Mesendoderm (in vitro differentiated cells): ENCODE data around the gene USP32.

Source experiments
- DNase-seq: peaks from one replicate; pipeline ENCODE4 v3.0.0; 2013
- H2AK5ac ChIP-seq: 2 replicates; pipeline ENCODE4 v1.6.1; 2013; ENCODE audit warnings: low read length, inconsistent platforms
- H2BK120ac ChIP-seq: 2 replicates; pipeline ENCODE4 v1.6.1; 2013; ENCODE audit warnings: low read depth, mild to moderate bottlenecking, low read length, moderate library complexity, mixed read lengths
- H2BK15ac ChIP-seq: replicated peaks from 2 replicates; pipeline ENCODE4 v1.6.1; 2013; ENCODE audit warnings: low read depth, mild to moderate bottlenecking, moderate library complexity
- H2BK5ac ChIP-seq: 2 replicates; pipeline ENCODE4 v1.6.1; 2013; ENCODE audit warnings: low read length, inconsistent platforms
- H3K18ac ChIP-seq: 2 replicates; pipeline ENCODE4 v1.6.1; 2013; ENCODE audit warnings: mild to moderate bottlenecking, low read length, mixed read lengths
- H3K23ac ChIP-seq: one replicate; pipeline ENCODE4 v1.6.1; 2013; ENCODE audit warnings: low read length
- H3K27ac ChIP-seq: 2 replicates; pipeline ENCODE4 v1.5.1; 2013; ENCODE audit warnings: low read depth, mild to moderate bottlenecking, inconsistent platforms, low read length, moderate library complexity
- H3K27me3 ChIP-seq: 2 replicates; pipeline ENCODE4 v1.6.1; 2013; ENCODE audit warnings: low read length, control low read depth, mild to moderate bottlenecking, inconsistent platforms; ENCODE audit not compliant: insufficient read depth, poor library complexity
- H3K36me3 ChIP-seq: 2 replicates; pipeline ENCODE4 v1.6.1; 2013; ENCODE audit warnings: low read length, inconsistent platforms; ENCODE audit not compliant: control insufficient read depth, insufficient read depth
- H3K4ac ChIP-seq: one replicate; pipeline ENCODE4 v1.6.1; 2013; ENCODE audit warnings: low read depth, mild to moderate bottlenecking, low read length, moderate library complexity
- H3K4me1 ChIP-seq: 2 replicates; pipeline ENCODE4 v1.6.1; 2013; ENCODE audit warnings: low read depth, low read length, inconsistent platforms; ENCODE audit not compliant: control insufficient read depth
- H3K4me2 ChIP-seq: 2 replicates; pipeline ENCODE4 v1.6.1; 2013; ENCODE audit warnings: low read length
- H3K4me3 ChIP-seq: 2 replicates; pipeline ENCODE4 v1.5.1; 2013; ENCODE audit warnings: mild to moderate bottlenecking, low read length
- H3K56ac ChIP-seq: one replicate; pipeline ENCODE4 v1.6.1; 2013; ENCODE audit warnings: low read length
- H3K79me1 ChIP-seq: 2 replicates; pipeline ENCODE4 v1.6.1; 2013; ENCODE audit warnings: low read length, inconsistent platforms
- H3K79me2 ChIP-seq: 2 replicates; pipeline ENCODE4 v1.6.1; 2013; ENCODE audit warnings: mild to moderate bottlenecking, low read length; ENCODE audit not compliant: control insufficient read depth, insufficient read depth
- H3K9ac ChIP-seq: 2 replicates; pipeline ENCODE4 v1.6.1; 2013; ENCODE audit warnings: low read length, inconsistent platforms
- H4K5ac ChIP-seq: one replicate; pipeline ENCODE4 v1.6.1; 2013; ENCODE audit warnings: low read length
- H4K8ac ChIP-seq: one replicate; pipeline ENCODE4 v1.6.1; 2013; ENCODE audit warnings: low read depth, mild to moderate bottlenecking, control low read depth, low read length, moderate library complexity
- WGBS: extraction: QIAGEN DNeasy Blood & Tissue Kit; methylation state at CpG from one replicate; pipeline ENCODE4 v1.1.7; 2013; ENCODE audit warnings: low lambda C conversion rate, missing lambda C conversion rate; ENCODE audit not compliant: insufficient coverage; ENCODE audit errors: extremely low coverage; 5-methylcytosine and 5-hydroxymethylcytosine counted together

Gene USP32

DNA sequence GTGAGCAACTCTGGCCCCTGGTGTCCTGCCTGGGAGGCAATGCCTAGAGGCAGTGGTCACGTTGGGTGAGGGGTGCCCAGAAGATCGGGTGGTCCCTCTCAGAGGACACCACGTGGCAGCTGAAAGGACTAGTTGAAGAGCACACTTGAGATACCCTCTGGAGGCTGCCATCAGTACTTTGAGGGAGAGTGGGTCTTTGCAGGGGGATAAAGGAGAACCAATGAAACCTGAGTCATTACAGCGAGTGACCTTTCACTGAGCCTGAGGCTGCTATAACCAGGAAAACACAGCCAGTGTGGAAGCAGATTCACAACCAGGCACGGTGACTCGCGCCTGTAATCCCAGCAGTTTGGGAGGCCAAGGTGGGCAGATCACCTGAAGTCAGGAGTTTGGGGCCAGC lies 223.3 kb downstream of the USP32 start:
- DNase-seq: no peak
- Histone ChIP-seq H3K9ac (no peak overlapping the region), H4K8ac (no peak overlapping the region), H3K4me2 (no peak overlapping the region), H2AK5ac (no peak overlapping the region), H3K27me3 (no peaks in the 10 kb centered on the region), H3K79me2 (no peaks in the 10 kb centered on the region), H3K4me1 (no peaks in the 10 kb centered on the region), H2BK120ac (no peak overlapping the region), H2BK15ac (no peak overlapping the region), H2BK5ac (no peak overlapping the region), H4K5ac (no peak overlapping the region), H3K79me1 (no peaks in the 10 kb centered on the region), H3K18ac (no peak overlapping the region), H3K36me3 (no peaks in the 10 kb centered on the region), H3K4me3 (no peak overlapping the region), H3K23ac (no peak overlapping the region), H3K4ac (no peak overlapping the region), H3K56ac (no peak overlapping the region), H3K27ac (no peak overlapping the region)
- WGBS: no CpG with 5 or more reads among the region's 7 CpGs

DNA sequence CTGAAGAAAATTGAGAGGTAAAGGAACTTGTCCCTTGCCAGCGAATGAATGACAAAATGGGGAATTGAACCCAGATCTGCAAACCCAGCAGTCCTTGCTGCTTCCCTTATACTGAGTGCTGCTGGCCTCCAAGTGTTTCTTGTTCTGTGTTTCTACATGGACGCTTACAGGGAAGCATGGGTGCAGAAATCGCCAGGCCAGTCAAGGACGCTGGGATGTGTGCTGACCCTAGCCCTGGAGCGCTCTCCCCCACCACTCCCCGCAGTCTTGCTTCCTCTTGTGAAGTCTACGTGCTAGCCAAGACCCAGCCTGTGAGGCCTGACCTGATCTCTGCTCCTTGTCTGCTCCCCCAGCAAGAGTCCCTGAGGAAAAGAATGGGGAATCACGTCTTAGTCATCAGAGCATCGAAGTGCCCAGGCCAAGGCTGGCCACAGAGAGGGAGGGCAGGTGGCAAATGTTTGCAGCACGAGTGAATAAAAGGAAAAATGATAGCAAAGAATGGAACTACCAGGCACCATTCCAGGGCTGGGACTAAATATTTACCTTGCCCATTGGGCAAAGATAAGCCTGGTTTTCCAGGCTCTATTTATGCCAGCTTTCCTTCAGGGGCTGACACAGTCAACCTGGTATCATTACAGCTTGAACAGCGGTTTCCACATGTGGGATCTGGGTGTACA lies 224.7 kb downstream of the USP32 start:
- no peak for DNase-seq
- H2BK15ac ChIP-seq: no peak overlapping the region
- no peak overlapping the region for H2BK120ac ChIP-seq
- no peak overlapping the region for H4K8ac ChIP-seq
- no peaks in the 10 kb centered on the region for H3K27me3 ChIP-seq
- H2BK5ac ChIP-seq: no peak overlapping the region
- no peaks in the 10 kb centered on the region for H3K79me1 ChIP-seq
- no peak overlapping the region for H3K4me3 ChIP-seq
- no peaks in the 10 kb centered on the region for H3K4me1 ChIP-seq
- H2AK5ac ChIP-seq: no peak overlapping the region
- no peak overlapping the region for H3K18ac ChIP-seq
- H3K27ac ChIP-seq: no peak overlapping the region
- H3K36me3 ChIP-seq: no peaks in the 10 kb centered on the region
- H3K23ac ChIP-seq: no peak overlapping the region
- H3K79me2 ChIP-seq: no peaks in the 10 kb centered on the region
- no peak overlapping the region for H3K9ac ChIP-seq
- no peak overlapping the region for H3K4me2 ChIP-seq
- H4K5ac ChIP-seq: no peak overlapping the region
- no CpG with 5 or more reads among the region's 11 CpGs for WGBS
- no peak overlapping the region for H3K4ac ChIP-seq
- H3K56ac ChIP-seq: no peak overlapping the region

DNA sequence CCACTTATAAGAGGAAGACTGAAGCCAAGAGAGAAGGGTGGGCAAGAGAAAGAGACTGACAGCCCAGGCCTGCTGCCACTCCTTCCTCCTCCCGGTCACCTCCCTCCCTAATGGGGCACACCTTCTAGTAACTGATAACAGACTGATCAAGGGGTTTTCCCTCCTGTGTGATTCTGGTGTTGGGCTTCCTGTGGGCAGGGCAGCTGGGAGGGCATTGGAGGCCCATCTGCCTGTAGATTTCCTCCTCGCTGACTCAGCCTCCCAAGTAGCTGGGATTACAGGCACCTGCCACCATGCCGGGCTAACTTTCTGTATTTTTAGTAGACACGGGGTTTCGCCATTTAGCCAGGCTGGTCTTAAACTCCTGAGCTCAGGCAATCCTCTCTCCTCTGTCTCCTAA lies 226.0 kb downstream of the USP32 start:
- Histone ChIP-seq H3K23ac (no peak overlapping the region), H3K4me1 (peaks cover 9% of the 10 kb centered on the region), H3K9ac (no peak overlapping the region), H3K4ac (no peak overlapping the region), H3K36me3 (no peaks in the 10 kb centered on the region), H3K79me1 (no peaks in the 10 kb centered on the region), H3K27me3 (no peaks in the 10 kb centered on the region), H2AK5ac (no peak overlapping the region), H3K18ac (no peak overlapping the region), H2BK5ac (no peak overlapping the region), H4K8ac (no peak overlapping the region), H2BK15ac (no peak overlapping the region), H3K79me2 (no peaks in the 10 kb centered on the region), H3K4me3 (no peak overlapping the region), H3K4me2 (no peak overlapping the region), H2BK120ac (no peak overlapping the region), H3K56ac (no peak overlapping the region), H4K5ac (no peak overlapping the region), H3K27ac (no peak overlapping the region)
- no CpG with 5 or more reads among the region's 5 CpGs for WGBS
- DNase-seq: peak; percentile 51

DNA sequence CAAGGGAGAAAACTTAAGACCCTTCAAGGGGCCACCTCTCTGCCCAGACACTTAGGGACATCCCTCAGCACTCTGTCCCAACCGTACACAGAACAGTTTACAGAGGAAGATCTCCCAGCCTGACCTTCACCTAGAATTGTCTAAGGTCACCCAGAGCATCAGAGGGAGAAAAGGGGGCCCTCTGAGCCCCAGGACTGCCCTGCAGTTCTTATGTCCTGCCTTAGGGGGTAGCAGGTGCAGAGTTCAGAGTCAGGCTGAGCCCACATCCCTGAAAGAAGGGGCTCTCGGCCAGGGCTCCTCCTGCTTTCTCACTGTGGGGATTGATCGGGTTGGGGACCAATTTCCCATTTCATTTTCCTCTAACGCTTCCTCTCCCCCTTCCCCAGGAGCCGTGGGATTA lies 226.7 kb downstream of the USP32 start:
- Histone ChIP-seq H2AK5ac (no peak overlapping the region), H3K36me3 (no peaks in the 10 kb centered on the region), H3K4ac (no peak overlapping the region), H3K4me2 (no peak overlapping the region), H4K5ac (no peak overlapping the region), H3K79me1 (no peaks in the 10 kb centered on the region), H3K27me3 (no peaks in the 10 kb centered on the region), H3K4me1 (peaks cover 10% of the 10 kb centered on the region), H2BK5ac (no peak overlapping the region), H2BK15ac (no peak overlapping the region), H2BK120ac (no peak overlapping the region), H3K9ac (no peak overlapping the region), H3K56ac (no peak overlapping the region), H4K8ac (no peak overlapping the region), H3K79me2 (no peaks in the 10 kb centered on the region), H3K27ac (no peak overlapping the region), H3K18ac (no peak overlapping the region), H3K23ac (no peak overlapping the region), H3K4me3 (no peak overlapping the region)
- no CpG with 5 or more reads among the region's 5 CpGs for WGBS
- no peak for DNase-seq

DNA sequence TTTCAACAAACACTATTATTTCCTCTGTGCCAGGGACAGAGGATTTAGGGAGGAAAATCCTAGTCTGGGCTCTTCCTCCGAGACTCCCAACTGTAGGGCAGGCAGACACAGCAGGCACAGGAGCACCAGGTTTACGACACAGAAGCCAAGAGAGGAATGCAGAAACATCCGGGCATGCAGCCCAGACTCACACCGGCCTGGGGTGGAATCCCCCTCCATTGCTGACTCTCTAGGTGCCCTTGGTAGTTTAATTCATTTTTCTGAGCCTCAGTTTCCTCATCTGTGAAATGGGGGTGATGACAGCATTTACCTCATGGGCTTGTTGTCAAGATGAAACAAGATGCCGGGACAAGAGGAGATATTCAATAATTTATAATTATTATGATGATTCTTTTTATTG lies 227.2 kb downstream of the USP32 start:
- no peak for DNase-seq
- H2BK120ac ChIP-seq: no peak overlapping the region
- no peaks in the 10 kb centered on the region for H3K79me2 ChIP-seq
- no peak overlapping the region for H3K9ac ChIP-seq
- H3K18ac ChIP-seq: no peak overlapping the region
- H3K36me3 ChIP-seq: no peaks in the 10 kb centered on the region
- H2BK15ac ChIP-seq: no peak overlapping the region
- H3K4me2 ChIP-seq: no peak overlapping the region
- H3K56ac ChIP-seq: no peak overlapping the region
- no peak overlapping the region for H2AK5ac ChIP-seq
- H3K23ac ChIP-seq: no peak overlapping the region
- no peak overlapping the region for H2BK5ac ChIP-seq
- H3K4me1 ChIP-seq: peaks cover 10% of the 10 kb centered on the region
- no peaks in the 10 kb centered on the region for H3K27me3 ChIP-seq
- H3K27ac ChIP-seq: no peak overlapping the region
- H3K4ac ChIP-seq: no peak overlapping the region
- no CpG with 5 or more reads among the region's 5 CpGs for WGBS
- H4K5ac ChIP-seq: no peak overlapping the region
- no peak overlapping the region for H3K4me3 ChIP-seq
- H3K79me1 ChIP-seq: no peaks in the 10 kb centered on the region
- no peak overlapping the region for H4K8ac ChIP-seq

DNA sequence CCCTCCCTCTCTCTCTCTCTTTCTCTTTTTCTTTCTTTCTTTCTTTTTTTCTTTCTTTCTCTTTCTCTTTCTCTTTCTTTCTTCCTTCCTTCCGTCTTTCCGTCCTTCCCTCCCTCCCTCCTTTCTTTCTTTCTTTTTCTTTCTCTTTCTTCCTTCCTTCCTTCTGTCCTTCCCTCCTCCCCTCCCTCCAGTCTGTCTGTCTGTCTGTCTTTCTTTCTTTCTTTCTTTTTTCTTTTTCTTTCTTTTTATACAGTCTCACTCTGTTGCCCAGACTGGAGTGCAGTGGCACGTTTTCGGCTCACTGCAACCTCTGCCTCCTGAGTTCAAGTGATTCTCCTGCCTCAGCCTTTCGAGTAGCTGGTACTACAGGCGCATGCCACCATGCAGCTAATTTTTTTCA lies 227.8 kb downstream of the USP32 start:
- DNase-seq: no peak
- Histone ChIP-seq H3K4ac (no peak overlapping the region), H3K4me3 (no peak overlapping the region), H3K36me3 (no peaks in the 10 kb centered on the region), H3K79me1 (no peaks in the 10 kb centered on the region), H3K27me3 (no peaks in the 10 kb centered on the region), H3K9ac (no peak overlapping the region), H3K4me1 (peaks cover 10% of the 10 kb centered on the region), H4K8ac (no peak overlapping the region), H2BK120ac (no peak overlapping the region), H3K4me2 (no peak overlapping the region), H2BK15ac (no peak overlapping the region), H3K18ac (no peak overlapping the region), H3K79me2 (no peaks in the 10 kb centered on the region), H3K27ac (no peak overlapping the region), H2BK5ac (no peak overlapping the region), H4K5ac (no peak overlapping the region), H3K23ac (no peak overlapping the region), H3K56ac (no peak overlapping the region), H2AK5ac (no peak overlapping the region)
- WGBS: no CpG with 5 or more reads among the region's 6 CpGs
